Liver (tissue), 9 donors: ENCODE results near the gene C19orf25. TPM values are rescaled to one million over a fixed set of nuclear protein-coding genes. Genes with fewer than 3 reads are reported as not detected.

Source experiments
- DNase-seq: peaks from one replicate; pipeline ENCODE4 v3.0.0-alpha.2; 2017; ENCODE audit warnings: low spot score
- H3K27ac ChIP-seq, 2 donors: one replicate each; pipeline ENCODE4 v1.7.0; 2013; ENCODE audit warnings: inconsistent platforms in 2 of 2, low read length in 2 of 2, control low read depth in 1 of 2, low read depth in 1 of 2, mild to moderate bottlenecking in 1 of 2
- H3K27me3 ChIP-seq, 4 donors: one replicate each; pipeline versions ENCODE4 v1.6.1 to v1.7.0; 2013; ENCODE audit warnings: low read length in 3 of 4, inconsistent platforms in 1 of 4, mild to moderate bottlenecking in 1 of 4, moderate library complexity in 1 of 4; ENCODE audit not compliant: control insufficient read depth in 4 of 4, insufficient read depth in 4 of 4
- H3K36me3 ChIP-seq, 4 donors: one replicate each; pipeline versions ENCODE4 v1.6.1 to v1.7.0; 2013; ENCODE audit warnings: low read length in 3 of 4, mild to moderate bottlenecking in 3 of 4, low read depth in 1 of 4, moderate library complexity in 1 of 4; ENCODE audit not compliant: control insufficient read depth in 4 of 4, insufficient read depth in 3 of 4
- H3K4me1 ChIP-seq, 4 donors: one replicate each; pipeline versions ENCODE4 v1.6.1 to v1.7.0; 2013; ENCODE audit warnings: low read length in 3 of 4, mild to moderate bottlenecking in 3 of 4, moderate library complexity in 1 of 4; ENCODE audit not compliant: control insufficient read depth in 4 of 4, insufficient read depth in 4 of 4
- H3K4me3 ChIP-seq, 3 donors: one replicate each; pipeline versions ENCODE4 v1.6.1 to v1.7.0; 2013; ENCODE audit warnings: low read length in 3 of 3, control low read depth in 1 of 3, low read depth in 1 of 3, mild to moderate bottlenecking in 1 of 3
- H3K9ac ChIP-seq, 2 donors: one replicate each; pipeline ENCODE4 v1.7.0; 2013; ENCODE audit warnings: low read length in 2 of 2, mild to moderate bottlenecking in 2 of 2, moderate library complexity in 2 of 2, control low read depth in 1 of 2, low read depth in 1 of 2
- H3K9me3 ChIP-seq, 4 donors: one replicate each; pipeline versions ENCODE4 v1.6.1 to v1.7.0; 2013; ENCODE audit warnings: low read length in 3 of 4; ENCODE audit not compliant: control insufficient read depth in 4 of 4
- CTCF ChIP-seq: fragments of 150-350 bp; IDR thresholded peaks from 2 replicates; pipeline ENCODE4 v1.5.1; 2017; ENCODE audit warnings: improper control_type of control experiment, low read depth, low read length; ENCODE audit not compliant: missing input control
- EGR1 ChIP-seq, 2 donors: IDR thresholded peaks; 2 replicates each; pipeline ENCODE4 v1.6.1; 2016 to 2018; ENCODE audit warnings: antibody characterized with exemption in 2 of 2, low read depth in 2 of 2
- FOXA1 ChIP-seq: IDR thresholded peaks from 2 replicates; pipeline ENCODE4 v1.6.1; 2016; ENCODE audit warnings: antibody characterized with exemption
- GABPA ChIP-seq, 2 donors: IDR thresholded peaks in 1 of 2; conservative IDR thresholded peaks in 1 of 2; 2 replicates each; pipeline ENCODE4 v1.6.1; 2016; ENCODE audit warnings: antibody characterized with exemption in 2 of 2, mild to moderate bottlenecking in 1 of 2, moderate library complexity in 1 of 2
- HNF4G ChIP-seq: IDR thresholded peaks from 2 replicates; pipeline ENCODE4 v1.6.1; 2016; ENCODE audit warnings: antibody characterized with exemption
- JUND ChIP-seq, 2 donors: IDR thresholded peaks; 2 replicates each; pipeline ENCODE4 v1.6.1; 2016; ENCODE audit warnings: antibody characterized with exemption in 2 of 2
- NR2F2 ChIP-seq: IDR thresholded peaks from 2 replicates; pipeline ENCODE4 v1.6.1; 2016; ENCODE audit warnings: antibody characterized with exemption
- RAD21 ChIP-seq, 2 donors: IDR thresholded peaks; 2 replicates each; pipeline ENCODE4 v1.6.1; 2016; ENCODE audit warnings: antibody characterized with exemption in 2 of 2, mild to moderate bottlenecking in 2 of 2
- RXRA ChIP-seq, 2 donors: IDR thresholded peaks; 2 replicates each; pipeline ENCODE4 v1.6.1; 2017 to 2018; ENCODE audit warnings: antibody characterized with exemption in 2 of 2, mild to moderate bottlenecking in 1 of 2
- SP1 ChIP-seq: IDR thresholded peaks from 2 replicates; pipeline ENCODE4 v1.6.1; 2018; ENCODE audit warnings: antibody characterized with exemption, mild to moderate bottlenecking
- TAF1 ChIP-seq: conservative IDR thresholded peaks from 2 replicates; pipeline ENCODE4 v1.6.1; 2016; ENCODE audit warnings: antibody characterized with exemption, mild to moderate bottlenecking
- YY1 ChIP-seq: IDR thresholded peaks from 2 replicates; pipeline ENCODE4 v1.6.1; 2016; ENCODE audit warnings: antibody characterized with exemption, mild to moderate bottlenecking
- ZBTB33 ChIP-seq: IDR thresholded peaks from 2 replicates; pipeline ENCODE4 v1.6.1; 2016; ENCODE audit warnings: antibody characterized with exemption
- WGBS: extraction: QIAGEN DNeasy Blood & Tissue Kit; methylation state at CpG from one replicate; pipeline ENCODE4 v1.1.7; 2013; 5-methylcytosine and 5-hydroxymethylcytosine counted together
- polyA plus RNA-seq, 2 donors: library from polyadenylated mRNA; stranded (reverse) in 1 of 2; unstranded in 1 of 2; fragments of 200-250 nt in 1 of 2; fragments of >200 nt in 1 of 2; fragmentation: Nextera tagmentation in 1 of 2; extraction: Ambion mirVana in 1 of 2; gene quantifications; one replicate each; pipeline versions ENCODE4 v1.2.1 to v1.2.3, GENCODE V29; 2013 to 2015
- total RNA-seq, 2 donors: library from RNA; depleted of rRNA; stranded (reverse); fragments of >200 nt; gene quantifications; one replicate each; pipeline ENCODE4 v1.2.3, GENCODE V29; 2014
- TF ChIP-seq, protein P1 (sequence below): IDR thresholded peaks from 2 replicates; pipeline ENCODE4 v1.6.1; 2016; ENCODE audit warnings: antibody characterized with exemption
- TF ChIP-seq, protein P2 (sequence below): IDR thresholded peaks from 2 replicates; pipeline ENCODE4 v1.6.1; 2016; ENCODE audit warnings: antibody characterized with exemption
- donor health status: healthy.
- donor health status: healthy.
- donor health status: healthy.
- donor health status: healthy.
- donor health status: healthy.

Gene C19orf25
- total and polyA plus RNA-seq, 4 donors: 15.1 to 19.8 (median 18.5) TPM

GRCh38 chr19:1497578-1498235 is 18.7 kb upstream of the C19orf25 start:
- H3K36me3 ChIP-seq: peaks cover 0 to 2% (median 0%) of the 10 kb centered on the region in 4 donors
- H3K4me1 ChIP-seq: peaks cover 6 to 40% (median 26%) of the 10 kb centered on the region in 4 donors
- no peak for DNase-seq
- WGBS: 87% methylated on average over 25 of the region's 25 CpGs
- H3K27me3 ChIP-seq: no peaks in the 10 kb centered on the region
- H3K9ac ChIP-seq: no peak overlapping the region
- no peak overlapping the region for H3K27ac ChIP-seq
- no peaks in the 10 kb centered on the region for H3K9me3 ChIP-seq
- no peak overlapping the region for H3K4me3 ChIP-seq
- no peak for TF ChIP-seq RAD21 (IDR thresholded peaks at IDR 0.05)
- no peak for TF ChIP-seq JUND (IDR thresholded peaks at IDR 0.05)
- no peak for TF ChIP-seq ZBTB33
- TF ChIP-seq, protein P1, sequence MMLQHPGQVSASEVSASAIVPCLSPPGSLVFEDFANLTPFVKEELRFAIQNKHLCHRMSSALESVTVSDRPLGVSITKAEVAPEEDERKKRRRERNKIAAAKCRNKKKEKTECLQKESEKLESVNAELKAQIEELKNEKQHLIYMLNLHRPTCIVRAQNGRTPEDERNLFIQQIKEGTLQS: no peak
- no peak for TF ChIP-seq RXRA (IDR thresholded peaks at IDR 0.05)
- TF ChIP-seq TAF1: no peak
- no peak for TF ChIP-seq EGR1 (IDR thresholded peaks at IDR 0.05; ENCODE audit: low read depth in 2 of 2)
- no peak for TF ChIP-seq YY1
- no peak for TF ChIP-seq SP1
- TF ChIP-seq CTCF: no peak

DNA sequence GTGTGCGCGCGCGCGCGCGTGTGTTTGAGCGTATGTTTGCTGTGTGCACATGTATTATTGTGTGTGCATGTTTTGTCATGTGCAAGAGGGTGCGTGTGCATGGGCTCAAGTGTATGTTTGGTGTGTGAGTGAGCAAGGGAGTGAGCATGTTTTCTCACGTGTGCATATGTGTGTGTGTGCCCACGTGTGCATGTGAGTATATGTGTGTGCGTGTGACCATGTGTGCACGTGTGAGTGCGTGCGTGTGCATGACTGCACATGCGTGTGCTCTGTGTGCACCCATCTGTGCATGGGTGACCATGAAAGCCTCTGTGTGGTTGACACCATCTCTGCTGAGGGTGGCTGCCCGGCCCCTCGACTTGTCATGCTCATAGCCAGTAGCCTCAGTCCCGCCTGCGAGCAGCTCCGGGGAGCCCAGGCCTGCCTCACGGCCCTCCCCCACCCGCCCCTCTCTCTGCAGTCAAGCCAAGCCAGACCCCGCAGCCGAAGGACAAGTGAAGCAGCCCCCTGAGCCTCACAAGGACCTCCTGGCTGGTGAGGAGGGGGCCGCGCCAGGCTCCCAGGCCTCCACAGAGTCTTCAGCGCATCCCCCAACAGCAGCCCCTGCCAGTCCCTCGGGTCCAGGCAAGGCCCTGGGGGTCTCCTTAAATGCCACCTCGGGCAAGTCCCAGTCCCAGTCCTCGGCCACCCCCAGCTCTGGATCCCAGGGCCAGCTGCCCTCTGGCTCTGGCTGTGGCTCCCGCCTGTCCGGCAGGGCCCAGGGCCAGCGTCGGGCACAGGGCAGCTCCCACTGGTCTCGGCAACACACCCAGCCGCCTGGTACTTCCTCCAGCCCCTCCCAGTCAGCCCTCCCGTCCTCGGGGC is 17.9 kb upstream of the C19orf25 start:
- no peaks in the 10 kb centered on the region for H3K27me3 ChIP-seq
- no peak for TF ChIP-seq YY1
- TF ChIP-seq TAF1: no peak
- no peak for TF ChIP-seq GABPA (IDR thresholded peaks at IDR 0.05 in 1 of 2, conservative IDR thresholded peaks at IDR 0.05 in 1 of 2)
- TF ChIP-seq NR2F2: no peak
- TF ChIP-seq, protein P1: no peak
- TF ChIP-seq, protein P2, sequence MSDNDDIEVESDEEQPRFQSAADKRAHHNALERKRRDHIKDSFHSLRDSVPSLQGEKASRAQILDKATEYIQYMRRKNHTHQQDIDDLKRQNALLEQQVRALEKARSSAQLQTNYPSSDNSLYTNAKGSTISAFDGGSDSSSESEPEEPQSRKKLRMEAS: no peak
- no peak for TF ChIP-seq JUND (IDR thresholded peaks at IDR 0.05)
- no peak for TF ChIP-seq HNF4G
- no peak for TF ChIP-seq FOXA1
- TF ChIP-seq EGR1 (IDR thresholded peaks at IDR 0.05; ENCODE audit: low read depth in 2 of 2): no peak
- H3K9ac ChIP-seq: no peak overlapping the region
- H3K9me3 ChIP-seq: no peaks in the 10 kb centered on the region
- H3K4me3 ChIP-seq: no peak overlapping the region
- peaks cover 0 to 2% (median 0%) of the 10 kb centered on the region in 4 donors for H3K36me3 ChIP-seq
- no peak for DNase-seq
- H3K4me1 ChIP-seq: peaks cover 6 to 43% (median 26%) of the 10 kb centered on the region in 4 donors
- 78% methylated on average over 39 of the region's 39 CpGs for WGBS
- no peak overlapping the region for H3K27ac ChIP-seq
